Measurements from ENCODE around the gene ITPKB. TPM values are rescaled to one million over a fixed set of nuclear protein-coding genes. Genes with fewer than 3 reads are reported as not detected.
"Not testable (repeated sequence)": the region's sequence is repeated elsewhere in the genome, so short reads cannot be mapped to it uniquely, and the experiment has no call there.

Gene ITPKB
- total RNA-seq (2014; rRNA removed; shearing (Covaris generic)), result 1.9 and 2.3 TPM in 2 replicates

DNA sequence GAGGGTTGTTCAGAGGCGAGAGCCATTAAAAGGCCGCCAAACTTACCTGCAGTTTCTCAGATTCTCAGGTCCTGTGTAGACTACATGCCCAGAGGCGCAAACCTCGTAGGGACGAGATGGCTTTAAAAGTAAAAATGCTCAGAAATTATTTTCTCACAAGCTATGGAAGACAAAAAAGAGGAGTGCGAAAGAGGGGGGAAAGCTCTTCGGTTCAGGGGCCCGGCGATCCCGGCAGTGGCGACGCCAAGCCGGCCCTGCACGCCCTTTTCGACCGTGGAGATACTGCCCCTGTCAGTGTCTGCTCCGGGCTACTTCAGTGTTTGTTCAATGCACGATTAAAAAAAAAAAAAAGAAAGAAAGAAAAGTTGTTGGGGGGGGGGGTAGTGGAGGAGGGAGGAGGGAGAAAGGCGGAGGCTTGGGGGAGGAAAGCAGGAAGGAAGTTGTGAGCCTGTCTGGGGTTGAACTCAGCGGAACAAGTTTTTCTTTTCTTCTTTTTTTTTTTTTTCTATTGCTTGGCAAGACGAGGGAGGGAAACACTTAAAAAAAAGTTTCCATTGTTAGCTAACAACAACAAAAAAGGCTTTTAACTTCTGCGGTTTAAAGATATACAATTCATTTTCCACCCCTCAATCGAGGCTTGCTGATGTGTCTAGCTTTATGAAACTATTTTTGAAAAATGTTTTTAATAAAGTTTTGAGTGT is at the start of gene ITPKB:
ITPKB (minus strand) TSS at position 288 of the 701 bp plus-strand sequence. CDS start 1,824 bp downstream, outside the sequence.
- peak; percentile 49 for DNase-seq (ENCODE audit: low spot score)

DNA sequence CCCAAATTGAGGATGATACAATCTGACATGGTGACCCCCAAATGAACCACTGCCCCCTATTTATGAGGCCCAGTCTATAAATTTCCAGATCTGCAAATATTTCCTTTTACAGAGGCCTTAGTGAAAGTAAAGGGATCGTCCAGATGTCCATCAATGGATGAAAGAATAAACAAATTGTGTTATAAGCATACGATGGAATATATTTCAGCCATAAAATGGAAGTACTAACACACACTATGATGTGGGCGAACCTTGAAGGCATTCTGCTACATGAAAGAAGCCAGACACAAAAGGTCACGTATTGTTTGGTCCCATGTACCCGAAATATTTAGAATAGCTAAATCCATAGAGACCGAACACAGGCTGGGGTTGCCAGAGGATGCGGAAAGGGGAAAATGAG is 48.6 kb upstream of the ITPKB start:
- DNase-seq (ENCODE audit: low spot score), result no peak

DNA sequence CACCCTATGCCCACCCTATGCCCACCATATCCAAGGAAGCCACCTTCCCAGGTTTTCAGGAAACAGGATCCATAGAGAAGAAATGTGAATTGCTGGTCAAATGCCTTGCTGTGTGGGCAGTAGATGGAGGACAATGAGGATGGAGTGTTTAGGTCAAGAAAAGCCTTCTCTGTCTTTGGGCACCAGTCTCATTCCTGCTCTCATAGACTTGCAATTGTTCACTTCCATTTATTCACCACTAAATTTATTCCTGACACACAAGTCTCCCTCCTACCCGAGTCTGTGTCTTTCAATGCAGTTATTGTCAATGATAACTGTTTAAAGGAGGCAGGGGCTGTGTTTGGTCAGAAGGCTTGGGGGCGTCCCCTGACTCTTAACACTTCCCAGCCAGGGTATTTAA is 48.0 kb upstream of the ITPKB start:
- no peak for DNase-seq (ENCODE audit: low spot score)

DNA sequence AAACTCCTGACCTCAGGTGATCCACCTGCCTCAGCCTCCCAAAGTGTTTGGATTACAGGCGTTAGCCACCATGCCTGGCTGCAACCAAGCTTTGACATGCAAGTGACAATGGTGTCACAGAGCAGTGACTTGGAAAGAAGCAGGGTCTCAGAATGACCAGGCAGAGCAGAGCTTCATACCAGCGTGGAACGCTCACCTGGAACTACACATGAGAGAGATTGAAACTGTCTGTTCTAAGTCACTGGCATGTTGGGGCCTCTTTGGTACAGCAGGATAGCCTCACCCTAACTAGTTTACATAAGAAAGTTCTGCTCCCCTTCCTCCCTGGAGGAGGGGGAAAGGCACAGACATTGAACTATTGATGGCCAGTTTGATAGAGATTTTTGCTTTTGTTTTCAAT is 47.5 kb upstream of the ITPKB start:
- DNase-seq (ENCODE audit: low spot score), result no peak

DNA sequence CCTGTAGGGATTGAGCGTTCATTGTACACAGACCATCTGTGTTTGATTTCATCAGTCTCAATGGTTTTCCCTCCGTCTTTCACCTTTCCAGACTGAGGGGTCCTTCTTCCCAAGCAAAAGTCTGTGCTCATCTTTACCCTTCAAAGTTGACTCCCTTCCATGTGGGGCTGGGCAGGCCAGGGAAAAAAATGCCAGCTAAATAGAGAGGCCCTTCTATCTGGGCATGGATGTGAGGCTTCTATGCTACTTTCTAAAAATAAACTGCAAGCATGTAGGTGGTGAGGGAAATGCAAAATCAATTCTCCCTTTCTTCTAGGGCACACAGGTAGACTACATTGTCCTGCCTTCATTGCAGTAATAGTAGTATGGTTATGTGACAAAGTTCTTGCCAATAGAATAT is 46.7 kb upstream of the ITPKB start:
- DNase-seq (ENCODE audit: low spot score), result no peak

DNA sequence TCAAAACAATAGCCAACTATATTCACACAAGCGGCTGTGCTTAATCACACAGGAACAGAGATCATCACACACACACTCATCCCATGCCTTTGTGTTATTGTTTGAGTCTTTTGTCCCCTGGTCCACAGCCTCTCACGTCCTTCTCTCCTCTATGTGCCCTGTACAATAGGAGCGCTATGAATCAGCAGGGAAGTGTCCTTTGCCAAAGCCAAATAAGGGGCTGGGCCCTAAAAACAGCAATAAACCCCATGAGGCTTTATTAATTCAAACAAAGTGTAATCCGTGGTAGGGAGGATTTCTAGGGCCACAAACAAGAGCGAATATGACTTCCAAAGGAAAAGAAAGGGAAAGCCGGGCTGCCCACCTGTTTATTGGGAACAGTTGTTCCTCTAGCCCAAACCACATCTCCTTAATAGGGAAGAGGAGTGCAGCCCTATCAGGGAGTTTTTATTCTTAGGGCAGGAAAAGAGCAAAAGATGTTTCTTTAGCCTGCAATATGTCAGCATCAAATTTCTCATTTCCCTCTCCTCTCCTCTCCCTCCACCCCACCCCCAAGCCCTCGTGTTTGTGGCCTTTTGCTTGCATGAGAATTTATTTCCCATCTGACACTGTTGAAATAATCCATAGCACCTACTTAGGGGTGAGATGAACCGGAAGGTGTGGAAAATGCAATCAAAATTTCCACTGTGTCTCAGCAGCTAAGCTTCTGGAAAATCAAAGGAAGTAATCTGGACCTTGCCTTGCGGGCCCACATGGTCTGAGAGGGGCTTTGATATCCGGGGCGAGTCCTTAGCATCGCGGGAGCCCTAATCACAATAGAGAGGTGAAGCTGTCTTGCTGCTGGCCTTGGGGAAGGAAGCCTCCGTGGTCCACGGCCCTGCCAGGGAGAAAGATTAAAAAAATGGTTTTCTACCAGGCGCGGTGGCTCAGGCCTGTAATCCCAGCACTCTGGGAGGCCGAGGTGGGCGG is 45.3 kb upstream of the ITPKB start:
- DNase-seq (ENCODE audit: low spot score), result no peak

DNA sequence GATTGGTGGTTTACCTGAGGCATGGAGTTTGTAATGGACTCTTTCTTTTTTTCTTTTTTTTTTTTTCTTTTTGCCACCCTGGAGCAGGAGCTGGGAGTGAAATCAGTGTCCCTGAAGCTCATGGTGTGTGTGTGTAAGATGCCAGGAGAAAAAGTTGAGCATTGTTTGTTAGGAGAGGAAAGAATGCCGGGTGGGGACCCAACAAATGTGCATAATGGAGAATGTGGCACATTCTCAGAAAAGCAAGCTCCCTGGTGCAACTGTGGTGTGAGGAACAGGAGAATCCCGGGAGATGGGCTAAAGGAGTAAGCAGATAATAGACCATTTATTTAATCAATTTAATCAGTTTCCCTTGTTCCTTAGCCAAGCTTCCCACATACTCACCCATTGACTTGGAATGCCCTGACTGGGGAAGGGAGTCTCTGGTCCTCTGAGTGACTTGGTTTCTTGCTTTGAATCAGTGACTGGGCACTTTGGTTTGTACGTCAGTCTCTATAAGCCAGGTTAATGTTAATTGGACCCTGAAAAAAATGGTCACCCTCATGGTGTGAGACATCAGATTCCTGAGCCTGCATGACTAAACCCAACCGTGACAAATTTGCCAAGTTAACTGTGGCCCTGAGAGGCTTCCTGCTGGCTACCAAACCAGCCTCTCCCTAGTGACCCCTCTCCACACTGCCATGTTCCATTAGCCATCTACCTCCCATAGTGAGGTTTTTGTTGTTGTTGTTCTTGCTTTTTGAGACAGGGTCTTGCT is 43.9 kb upstream of the ITPKB start:
- no peak for DNase-seq (ENCODE audit: low spot score)

DNA sequence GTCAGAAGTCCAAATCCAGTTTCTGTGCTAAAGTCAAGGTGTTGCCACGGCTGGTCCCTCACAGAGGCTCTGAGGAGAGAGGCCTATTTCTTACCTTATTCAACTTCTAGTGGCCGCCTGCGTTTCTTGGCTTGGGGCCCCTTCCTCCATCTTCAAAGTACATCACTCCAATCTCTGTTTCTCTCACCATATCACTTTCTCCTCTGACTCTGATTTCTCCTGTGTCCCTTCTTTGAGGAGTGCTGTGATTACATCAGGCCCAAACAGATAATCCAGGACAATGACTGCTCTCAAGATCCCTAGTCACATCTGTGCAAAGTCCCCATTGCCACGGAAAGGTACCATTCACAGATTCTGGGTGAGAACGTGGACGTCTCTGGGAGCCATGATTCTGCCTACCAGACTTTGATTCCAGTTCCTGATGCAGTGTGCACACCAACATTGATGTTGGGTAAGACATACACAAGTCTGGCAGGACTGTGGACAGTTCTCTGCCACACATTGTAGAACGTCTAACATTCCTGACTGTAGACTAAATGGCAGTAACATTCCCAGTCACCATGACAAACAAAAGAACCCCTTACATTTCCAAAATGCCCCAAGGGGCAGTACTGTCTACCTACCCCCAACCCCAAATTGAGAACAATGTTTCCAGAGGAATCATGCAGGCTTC is 43.0 kb upstream of the ITPKB start:
- DNase-seq (ENCODE audit: low spot score), result no peak

DNA sequence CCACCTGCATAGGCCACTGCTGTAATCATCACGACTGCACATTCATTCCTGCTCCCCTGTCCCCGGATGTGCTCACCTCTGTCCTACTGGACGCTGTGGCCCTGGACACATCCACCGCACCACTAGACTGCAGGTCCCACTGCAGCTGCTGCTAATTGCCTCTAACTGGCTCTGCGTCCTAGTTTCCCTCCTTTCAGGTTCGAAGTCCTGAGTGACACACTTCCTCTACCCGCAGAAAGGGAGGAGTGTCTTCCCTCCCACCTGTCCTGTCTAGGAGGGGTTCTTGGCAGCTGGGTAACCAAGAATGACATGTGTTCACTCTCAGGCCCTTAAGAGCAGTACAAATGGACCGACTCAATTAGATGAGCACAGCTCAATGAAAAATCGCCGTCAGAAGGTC is 40.5 kb upstream of the ITPKB start:
- no peak for DNase-seq (ENCODE audit: low spot score)

DNA sequence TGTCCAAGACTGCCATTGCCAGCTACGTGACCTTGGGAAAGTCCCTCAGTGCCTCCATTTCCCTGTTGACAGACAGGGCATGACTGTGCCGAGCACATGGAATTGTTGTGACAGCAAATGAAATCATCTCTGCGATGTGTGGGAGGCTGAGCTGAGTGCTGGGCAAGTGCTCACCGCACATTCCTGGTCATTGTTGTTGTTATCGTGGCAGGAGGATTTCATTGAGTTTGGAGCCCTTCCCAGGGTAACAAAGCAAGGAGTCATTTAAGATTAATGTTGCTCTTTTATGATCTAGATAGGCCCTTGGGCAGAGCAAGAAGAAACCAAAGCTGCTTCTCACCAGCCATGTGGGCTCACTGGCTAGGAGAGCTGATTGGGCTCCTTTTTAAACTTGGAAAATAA is 39.6 kb upstream of the ITPKB start:
- DNase-seq (ENCODE audit: low spot score), result peak; percentile 98

DNA sequence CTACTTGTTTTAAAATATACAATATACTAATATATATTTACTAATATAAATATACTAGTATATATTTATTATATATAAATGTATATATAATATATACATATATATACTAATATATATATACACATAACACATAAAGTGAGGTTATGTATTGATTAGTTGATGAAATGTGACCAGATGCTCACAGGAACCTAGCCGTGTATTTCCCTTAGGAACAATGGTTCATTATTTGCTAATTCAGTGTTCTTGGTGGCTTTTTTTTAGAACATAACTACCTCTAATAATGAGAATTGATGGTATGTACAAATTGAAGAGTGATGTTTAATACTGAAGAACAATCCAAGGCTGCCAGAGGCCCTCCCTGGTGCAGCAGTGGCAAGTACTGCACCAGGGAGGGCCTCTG is 37.9 kb upstream of the ITPKB start:
- DNase-seq (ENCODE audit: low spot score), result no peak

DNA sequence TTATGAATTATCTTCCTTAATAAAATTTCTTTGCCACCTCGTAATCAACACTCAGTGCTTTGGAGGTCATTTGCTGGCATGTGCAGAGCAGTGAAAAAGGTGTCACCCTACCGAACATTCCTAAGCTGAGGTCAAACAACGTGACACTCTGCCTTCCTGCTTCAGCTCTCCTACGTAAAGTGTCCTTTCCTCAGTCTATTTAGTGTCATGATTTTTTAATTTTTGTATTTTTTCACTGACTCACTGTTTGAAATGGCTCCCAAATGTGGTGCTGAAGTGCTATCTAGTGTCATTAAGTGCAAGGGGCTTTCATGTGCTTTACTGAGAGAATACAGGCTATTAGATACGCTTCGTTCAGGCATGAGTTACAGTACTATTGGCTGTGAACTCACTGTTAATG is 37.0 kb upstream of the ITPKB start:
- DNase-seq (ENCODE audit: low spot score), result no peak

DNA sequence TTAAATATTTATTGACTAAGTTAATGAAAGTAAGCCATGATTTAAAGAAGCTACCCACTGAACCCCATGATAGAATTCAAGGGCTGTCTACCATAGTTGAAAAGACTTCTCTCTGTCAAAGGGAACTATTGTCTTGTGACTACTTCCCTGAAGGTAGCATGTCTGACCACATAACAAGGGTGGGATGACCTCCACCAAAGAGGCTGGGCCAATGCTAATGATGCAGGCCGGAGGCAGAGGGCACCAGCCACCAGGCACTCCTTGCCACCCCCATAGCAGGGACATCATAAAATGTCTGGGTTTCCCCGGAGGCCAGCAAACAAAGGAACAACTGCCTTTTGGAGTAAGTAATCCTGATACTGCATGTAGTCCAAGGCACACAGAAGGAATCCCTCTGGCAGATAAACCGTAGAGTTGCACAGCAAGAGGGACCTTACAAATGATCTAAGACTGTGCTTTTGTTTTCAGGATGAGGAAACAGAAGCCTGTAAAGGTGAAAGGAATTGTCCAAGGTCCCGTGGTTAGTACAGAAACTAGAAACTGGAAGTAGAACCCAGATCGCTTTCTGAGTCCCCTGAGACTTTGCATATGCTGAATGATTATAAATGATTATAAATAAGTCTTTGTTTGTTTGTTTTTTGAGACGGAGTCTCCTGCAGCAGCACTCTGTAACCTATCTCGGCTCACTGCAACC is 33.5 kb upstream of the ITPKB start:
- DNase-seq (ENCODE audit: low spot score), result no peak

DNA sequence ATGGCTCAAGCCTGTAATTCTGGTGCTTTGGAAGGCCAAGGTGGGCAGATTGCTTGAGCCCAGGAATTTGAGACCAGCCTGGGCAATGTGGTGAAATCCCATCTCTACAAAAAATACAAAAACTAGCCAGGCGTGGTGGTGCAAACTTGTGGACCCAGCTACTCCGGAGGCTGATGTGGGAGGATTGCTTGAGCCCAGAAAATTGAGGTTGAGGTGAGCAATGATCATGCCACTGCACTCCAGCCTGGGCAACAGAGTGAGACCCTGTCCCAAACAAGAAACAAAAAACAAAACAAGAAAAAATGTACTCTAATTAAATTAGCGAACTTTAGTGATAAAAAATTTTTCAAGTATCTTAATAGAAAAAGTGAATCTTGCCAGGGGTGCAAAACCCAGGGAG is 28.1 kb upstream of the ITPKB start:
- DNase-seq (ENCODE audit: low spot score), result not testable (repeated sequence)

DNA sequence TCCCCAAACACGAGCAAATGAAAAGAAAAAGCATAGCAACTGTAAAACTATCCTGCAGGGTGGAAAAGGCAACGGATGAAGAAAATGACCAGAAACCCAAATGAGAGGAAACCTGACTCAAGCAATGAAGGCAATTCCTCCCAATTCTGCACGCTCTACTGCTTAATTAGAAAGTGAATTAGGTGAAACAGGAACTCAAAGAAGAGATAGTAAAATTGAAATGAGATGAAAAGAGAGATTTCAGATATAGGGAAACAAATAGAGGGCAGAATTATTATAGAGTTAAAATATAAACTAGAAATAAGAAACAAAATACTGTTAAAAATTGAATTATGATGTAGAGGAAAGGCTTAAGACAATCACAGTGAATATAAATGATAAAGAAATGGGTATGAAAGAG is 27.5 kb upstream of the ITPKB start:
- no peak for DNase-seq (ENCODE audit: low spot score)

DNA sequence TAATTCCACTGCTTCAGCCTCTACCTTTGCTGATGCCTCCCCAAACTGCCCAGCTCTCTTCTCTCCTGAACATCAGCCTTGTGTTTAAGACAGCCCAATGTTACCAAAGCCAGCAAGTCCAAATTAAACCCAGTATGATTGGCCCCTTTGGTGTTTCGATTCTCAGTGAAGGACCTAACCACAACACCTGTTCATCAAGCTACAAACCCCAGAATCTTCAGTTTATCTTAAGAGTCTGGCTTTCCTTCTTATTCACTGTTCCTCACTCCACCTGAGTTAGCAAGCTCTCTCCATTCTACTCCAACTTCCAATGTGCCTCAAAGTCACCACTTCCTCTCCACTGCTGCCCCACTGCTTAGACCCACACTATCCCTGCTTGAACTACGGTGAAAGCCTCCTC is 25.5 kb upstream of the ITPKB start:
- DNase-seq (ENCODE audit: low spot score), result no peak

DNA sequence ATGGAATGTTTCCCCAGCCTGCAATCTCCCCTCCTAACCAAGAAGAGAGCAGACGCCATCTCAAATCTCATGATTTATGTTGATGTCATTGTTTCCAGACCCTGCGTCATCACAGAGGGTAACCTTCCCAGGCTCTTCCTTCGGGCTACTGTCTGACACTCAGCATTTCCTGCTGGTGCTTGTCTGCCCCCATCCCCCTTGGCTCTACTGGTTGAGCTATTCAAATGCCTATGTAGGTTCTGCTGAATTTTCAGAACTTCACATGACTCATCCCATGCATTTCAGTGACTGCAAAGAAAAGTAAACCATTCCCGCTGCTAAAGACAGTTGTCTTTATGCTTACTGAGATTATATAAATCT is 24.8 kb upstream of the ITPKB start:
- peak; percentile 98 for DNase-seq (ENCODE audit: low spot score)

DNA sequence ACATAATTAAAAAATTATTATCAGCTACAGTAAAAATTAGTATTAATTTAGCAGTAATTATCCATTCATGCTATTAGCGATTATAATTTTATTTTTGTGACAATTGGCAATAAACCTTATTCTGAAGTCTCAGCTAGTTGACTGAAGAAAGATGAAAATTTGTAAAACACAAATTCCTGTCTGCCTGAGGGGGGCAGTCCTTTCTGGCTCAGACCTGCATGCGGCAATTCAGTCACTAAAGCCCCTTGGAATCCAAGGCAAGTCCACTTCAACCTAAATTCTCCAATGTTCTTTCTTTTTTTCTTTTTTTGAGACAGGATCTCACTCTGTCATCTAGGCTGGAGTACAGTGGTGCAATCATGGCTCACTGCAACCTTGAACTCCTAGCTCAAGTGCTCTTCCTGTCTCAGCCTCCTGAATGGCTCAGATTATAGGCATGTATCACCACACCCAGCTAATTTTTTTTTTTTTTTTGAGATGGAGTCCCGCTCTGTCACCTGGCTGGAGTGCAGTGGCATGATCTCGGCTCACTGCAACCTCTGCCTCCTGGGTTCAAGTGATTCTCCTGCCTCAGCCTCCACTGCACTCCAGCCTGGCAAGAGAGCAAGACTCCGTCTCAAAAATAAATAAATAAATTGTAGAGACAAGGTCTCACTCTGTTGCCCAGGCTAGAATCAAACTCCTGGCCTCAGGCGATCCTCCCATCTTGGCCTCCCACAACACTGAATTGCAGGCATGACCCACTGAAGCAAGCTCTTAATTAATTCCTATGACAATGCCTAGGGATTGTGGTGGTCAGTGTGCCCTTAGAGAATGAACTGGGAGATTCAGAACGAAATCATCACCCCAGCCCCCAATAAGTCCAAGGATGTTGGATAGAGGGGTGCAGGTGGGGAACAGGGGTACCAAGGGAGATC is 24.2 kb upstream of the ITPKB start:
- DNase-seq (ENCODE audit: low spot score), result no peak

DNA sequence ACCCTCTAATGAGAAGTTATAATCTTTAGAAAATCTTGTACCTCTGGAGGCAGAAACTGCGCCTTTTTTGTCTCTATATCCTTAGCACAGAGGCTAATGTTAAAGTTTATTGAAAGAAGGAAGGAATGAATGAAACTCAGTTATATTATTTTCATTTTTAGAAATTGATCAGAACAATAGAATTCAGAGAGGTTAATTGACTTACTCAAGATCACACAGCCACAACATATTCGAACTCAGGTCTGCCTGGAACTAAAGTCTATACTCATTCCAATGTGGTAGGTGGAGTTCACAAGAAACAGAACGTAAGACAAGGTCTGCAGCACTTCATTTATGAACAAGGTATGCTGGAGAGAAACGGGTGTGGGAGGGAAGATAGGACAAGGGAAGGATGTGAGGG is 23.0 kb upstream of the ITPKB start:
- DNase-seq (ENCODE audit: low spot score), result no peak

DNA sequence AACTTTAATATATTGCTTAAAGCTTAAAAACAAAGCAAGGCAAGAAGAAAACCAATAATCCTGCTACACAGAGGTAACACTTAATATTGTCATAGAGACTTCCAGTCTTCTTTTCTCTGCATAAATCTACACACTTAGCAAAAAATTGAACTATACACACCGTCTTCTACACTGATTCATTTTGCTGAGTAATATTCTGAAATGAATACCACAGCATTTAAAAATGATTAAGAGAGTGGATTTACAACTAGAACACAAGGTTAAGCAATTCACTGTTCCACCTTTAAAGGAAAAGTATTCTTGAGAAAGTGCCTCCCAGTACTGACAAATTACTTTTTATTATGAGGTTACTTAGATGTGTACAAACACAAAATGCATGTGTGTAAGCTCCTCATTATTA is 22.2 kb upstream of the ITPKB start:
- DNase-seq (ENCODE audit: low spot score), result no peak

All from A172 (cell line).